Cardiac septum (tissue), 1 donor: ENCODE data around the gene U2AF2. TPM values are rescaled to one million over a fixed set of nuclear protein-coding genes. Genes with fewer than 3 reads are reported as not detected.

Experiments used
- DNase-seq: peaks from one replicate; pipeline ENCODE4 v3.0.0-alpha.2; 2020; ENCODE audit warnings: low spot score
- intact Hi-C: fragments of 100-400 bp; cut with DNase I; formaldehyde crosslinking; loops from one replicate; pipeline ENCODE4 v1.14.0; 2022
- total RNA-seq: library from RNA; stranded (reverse); fragmentation: NEBNext Ultra II Directional; extraction: Animal tissue kit (Norgen Biotek cat#: 25700); gene quantifications from one replicate; pipeline ENCODE4 v1.2.1, GENCODE V29; 2021
- donor health status: DM: no; HTN: no; CAD: no.

U2AF2 gene
- total RNA-seq, 1 donor from 2014 or later, result 80.4 TPM

- intact Hi-C loops, result no loop called here
- no peak for DNase-seq
Observed at GRCh38 chr19:55620410-55621204, 34.2 kb upstream of the U2AF2 start.

- no peak for DNase-seq
- intact Hi-C loops, result no loop called here
Observed at GRCh38 chr19:55621205-55621672, 33.6 kb upstream of the U2AF2 start.

- intact Hi-C loops, result no loop called here
- no peak for DNase-seq
Observed at GRCh38 chr19:55621673-55622231, 33.1 kb upstream of the U2AF2 start.

- no peak for DNase-seq
- intact Hi-C loops, result no loop called here
Observed at GRCh38 chr19:55622242-55622969, 32.4 kb upstream of the U2AF2 start.

- DNase-seq, result no peak
- intact Hi-C loops, result no loop called here
Observed at GRCh38 chr19:55623130-55623529, 31.7 kb upstream of the U2AF2 start.

- no peak for DNase-seq
- intact Hi-C loops, result no loop called here
Observed at GRCh38 chr19:55623561-55623960, 31.3 kb upstream of the U2AF2 start.

GRCh38 chr19:55624109-55625003 lies 30.5 kb upstream of the U2AF2 start, which contains the start of gene ZNF784:
ZNF784 (minus strand) TSS chr19:55624566; CDS start chr19:55624561, 5 bp downstream.
- DNase-seq, result peak; percentile 97
- intact Hi-C loops, result no loop called here

GRCh38 chr19:55625004-55625326 lies 29.9 kb upstream of the U2AF2 start:
- no peak for DNase-seq
- intact Hi-C loops, result no loop called here

GRCh38 chr19:55626350-55626749 lies 28.5 kb upstream of the U2AF2 start:
- DNase-seq, result no peak
- intact Hi-C loops, result no loop called here

GRCh38 chr19:55632463-55632834 lies 22.4 kb upstream of the U2AF2 start:
- intact Hi-C loops, result loop anchor here (1.0 kb wide), 1 partner anchor 115 kb away; no protein-coding TSS in a partner anchor
- no peak for DNase-seq

- intact Hi-C loops, result no loop called here
- no peak for DNase-seq
Observed at GRCh38 chr19:55633861-55634260, 21.0 kb upstream of the U2AF2 start.

GRCh38 chr19:55635334-55635717 lies 19.5 kb upstream of the U2AF2 start:
- DNase-seq, result no peak
- intact Hi-C loops, result no loop called here

- intact Hi-C loops, result no loop called here
- no peak for DNase-seq
Observed at GRCh38 chr19:55635856-55636440, 18.9 kb upstream of the U2AF2 start.

- DNase-seq, result no peak
- intact Hi-C loops, result no loop called here
Observed at GRCh38 chr19:55636723-55637122, 18.1 kb upstream of the U2AF2 start.

GRCh38 chr19:55637534-55637933 lies 17.3 kb upstream of the U2AF2 start:
- no peak for DNase-seq
- intact Hi-C loops, result no loop called here

GRCh38 chr19:55638864-55639359 lies 15.9 kb upstream of the U2AF2 start:
- intact Hi-C loops, result no loop called here
- DNase-seq, result no peak

GRCh38 chr19:55640043-55640576 lies 14.7 kb upstream of the U2AF2 start:
- intact Hi-C loops, result no loop called here
- DNase-seq, result no peak

- DNase-seq, result no peak
- intact Hi-C loops, result no loop called here
Observed at GRCh38 chr19:55640577-55641425, 14.0 kb upstream of the U2AF2 start, which contains the start of gene ZNF580. ZNF580 (plus strand) TSS chr19:55641002; CDS start chr19:55642509, 1,507 bp downstream.
